Measurements from ENCODE around the gene TACC2. TPM values are rescaled to one million over a fixed set of nuclear protein-coding genes. Genes with fewer than 3 reads are reported as not detected.
A peak's percentile ranks its signal among the peaks of the same experiment; 100 is the strongest.

TACC2 gene
- total and polyA plus RNA-seq, 12 donors: 68.1 to 451 (median 364) TPM

DNA sequence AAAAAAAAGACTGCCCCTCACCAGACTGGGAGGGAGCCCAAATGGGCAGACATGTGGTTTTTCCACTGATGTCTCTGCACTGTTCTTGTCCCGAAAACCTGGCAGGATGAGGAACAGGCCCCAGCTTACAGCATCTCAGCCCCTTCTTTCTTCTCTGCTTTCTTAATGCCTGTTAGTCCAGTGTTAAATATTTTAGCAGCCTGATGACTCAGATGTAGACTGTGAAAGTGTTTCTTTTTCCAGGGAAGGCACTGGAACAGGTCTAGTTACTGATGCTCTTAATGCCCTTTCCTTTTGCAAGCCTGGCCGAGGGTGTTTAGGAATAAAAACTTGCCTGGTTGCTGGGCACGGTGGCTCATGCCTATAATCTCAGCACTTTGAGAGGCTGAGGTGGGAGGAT, 107.7 kb downstream of the TACC2 start:
- peaks cover 5 to 21% (median 16%) of the 10 kb centered on the region in 9 donors for H3K4me1 ChIP-seq
- H3K36me3 ChIP-seq: peaks cover 0 to 31% (median 0%) of the 10 kb centered on the region in 9 donors
- H3K4me3 ChIP-seq: no peak overlapping the region
- WGBS, 2 donors: 91 to 95% methylated on average over 3 of the region's 3 CpGs
- intact Hi-C loops (cut with DNase I): no loop called here
- H3K27me3 ChIP-seq: no peaks in the 10 kb centered on the region
- no peak overlapping the region for H3K27ac ChIP-seq
- DNase-seq: no peak
- ATAC-seq: no peak
- TF ChIP-seq, protein P1, sequence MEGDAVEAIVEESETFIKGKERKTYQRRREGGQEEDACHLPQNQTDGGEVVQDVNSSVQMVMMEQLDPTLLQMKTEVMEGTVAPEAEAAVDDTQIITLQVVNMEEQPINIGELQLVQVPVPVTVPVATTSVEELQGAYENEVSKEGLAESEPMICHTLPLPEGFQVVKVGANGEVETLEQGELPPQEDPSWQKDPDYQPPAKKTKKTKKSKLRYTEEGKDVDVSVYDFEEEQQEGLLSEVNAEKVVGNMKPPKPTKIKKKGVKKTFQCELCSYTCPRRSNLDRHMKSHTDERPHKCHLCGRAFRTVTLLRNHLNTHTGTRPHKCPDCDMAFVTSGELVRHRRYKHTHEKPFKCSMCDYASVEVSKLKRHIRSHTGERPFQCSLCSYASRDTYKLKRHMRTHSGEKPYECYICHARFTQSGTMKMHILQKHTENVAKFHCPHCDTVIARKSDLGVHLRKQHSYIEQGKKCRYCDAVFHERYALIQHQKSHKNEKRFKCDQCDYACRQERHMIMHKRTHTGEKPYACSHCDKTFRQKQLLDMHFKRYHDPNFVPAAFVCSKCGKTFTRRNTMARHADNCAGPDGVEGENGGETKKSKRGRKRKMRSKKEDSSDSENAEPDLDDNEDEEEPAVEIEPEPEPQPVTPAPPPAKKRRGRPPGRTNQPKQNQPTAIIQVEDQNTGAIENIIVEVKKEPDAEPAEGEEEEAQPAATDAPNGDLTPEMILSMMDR (IDR thresholded peaks at IDR 0.05): no peak
- H3K9me3 ChIP-seq: no peaks in the 10 kb centered on the region

DNA sequence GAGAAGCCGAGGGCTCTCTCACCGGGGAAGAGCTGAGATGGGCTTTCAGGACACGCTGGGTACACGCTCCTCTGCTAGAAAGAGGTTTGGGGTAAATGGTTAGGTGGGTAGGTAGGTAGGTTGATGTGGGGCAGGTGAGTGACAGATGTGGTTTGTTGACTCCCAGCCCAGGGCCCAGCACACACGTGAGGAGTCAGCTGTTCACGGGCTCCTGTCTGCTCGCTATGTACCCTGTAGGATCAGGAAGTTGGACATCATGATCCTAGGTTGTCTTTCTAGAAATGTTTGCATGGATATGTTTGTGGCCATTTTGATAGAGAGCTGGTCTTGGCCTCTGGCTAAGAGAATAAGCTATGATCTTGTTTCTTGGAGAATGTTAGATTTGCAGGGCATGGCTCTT, 109.0 kb downstream of the TACC2 start:
- Histone ChIP-seq H3K36me3 (peaks cover 0 to 21% (median 0%) of the 10 kb centered on the region in 9 donors), H3K9me3 (no peaks in the 10 kb centered on the region), H3K4me3 (no peak overlapping the region), H3K4me1 (peaks cover 5 to 30% (median 20%) of the 10 kb centered on the region in 9 donors), H3K27me3 (no peaks in the 10 kb centered on the region), H3K27ac (no peak overlapping the region)
- intact Hi-C loops (cut with DNase I): no loop called here
- no peak for DNase-seq
- ATAC-seq: peak in 1 of 8 donors; percentile 16
- 84 to 90% methylated on average over 7 of the region's 7 CpGs for WGBS, 2 donors
- TF ChIP-seq, protein P1 (IDR thresholded peaks at IDR 0.05): no peak

DNA sequence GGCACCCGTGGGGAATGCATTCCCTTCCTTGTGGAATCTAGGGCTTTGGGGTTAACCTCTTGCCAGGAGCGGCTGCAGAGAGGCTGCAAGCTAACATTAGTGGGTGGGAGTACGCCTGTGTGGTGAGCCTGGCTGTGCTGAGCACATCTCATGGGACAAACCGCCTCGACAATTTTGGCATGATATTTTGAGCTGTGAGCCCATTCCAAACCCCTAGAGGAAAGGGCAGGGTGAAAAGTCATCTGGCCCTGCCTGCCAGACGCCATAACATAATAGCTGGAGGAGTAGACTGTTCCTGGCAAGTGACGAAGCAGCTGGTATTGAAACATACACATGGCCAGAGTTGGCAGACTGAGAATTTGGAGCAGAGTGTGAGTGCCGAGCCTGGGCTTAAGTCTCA, 110.0 kb downstream of the TACC2 start:
- no peak for DNase-seq
- intact Hi-C loops (cut with DNase I): no loop called here

DNA sequence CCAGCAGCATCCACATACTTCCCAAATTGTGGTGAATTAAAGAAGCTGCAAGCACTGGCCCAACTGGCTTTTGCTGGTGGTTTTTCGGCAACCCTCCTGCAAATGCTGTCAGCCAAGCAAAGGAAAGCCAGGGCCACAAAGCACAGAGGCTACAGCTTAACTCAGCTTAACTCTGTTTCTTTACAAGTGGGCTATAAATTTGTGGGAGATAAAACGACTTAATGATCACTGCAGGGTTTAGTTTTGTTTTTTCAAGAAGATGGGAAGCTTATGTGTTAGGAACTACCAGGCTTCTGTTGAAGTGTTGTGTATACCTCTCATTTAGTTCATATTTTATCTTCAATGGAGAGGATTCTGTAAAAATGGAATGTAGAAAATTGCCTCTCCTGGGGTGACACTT, 110.6 kb downstream of the TACC2 start:
- Histone ChIP-seq H3K27me3 (no peaks in the 10 kb centered on the region), H3K4me3 (no peak overlapping the region), H3K36me3 (peaks cover 0 to 12% (median 0%) of the 10 kb centered on the region in 9 donors), H3K4me1 (peaks cover 5 to 33% (median 23%) of the 10 kb centered on the region in 9 donors), H3K27ac (peak overlapping the region in 1 of 10 donors; percentile 30), H3K9me3 (no peaks in the 10 kb centered on the region)
- TF ChIP-seq, protein P1 (IDR thresholded peaks at IDR 0.05): no peak
- no peak for DNase-seq
- no peak for ATAC-seq
- intact Hi-C loops (cut with DNase I): no loop called here
- WGBS, 2 donors: 66 to 74% methylated on average over 2 of the region's 2 CpGs

More for the DNA sequence above, 110.0 kb downstream of the TACC2 start:
- no peaks in the 10 kb centered on the region for H3K9me3 ChIP-seq
- no peaks in the 10 kb centered on the region for H3K27me3 ChIP-seq
- no peak overlapping the region for H3K4me3 ChIP-seq
- H3K4me1 ChIP-seq: peaks cover 5 to 33% (median 23%) of the 10 kb centered on the region in 9 donors
- H3K36me3 ChIP-seq: peaks cover 0 to 17% (median 0%) of the 10 kb centered on the region in 9 donors
- TF ChIP-seq, protein P1 (IDR thresholded peaks at IDR 0.05): no peak
- WGBS, 2 donors: 19 to 35% methylated on average over 8 of the region's 8 CpGs
- H3K27ac ChIP-seq: peak overlapping the region in 2 of 10 donors; percentile 30 to 44
- peak; percentile 29 to 84 (median 46) for ATAC-seq
